Astrocyte of the spinal cord (primary cell): Measurements from ENCODE around the gene STPG4.
A peak's percentile ranks its signal among the peaks of the same experiment; 100 is the strongest.

ENCODE experiments used
- DNase-seq: peaks from one replicate; pipeline ENCODE4 v3.0.0; 2011; ENCODE audit warnings: low read depth, low spot score
- H3K4me3 ChIP-seq: 2 replicates; pipeline ENCODE4 v1.5.1; 2011; ENCODE audit warnings: low read depth, mild to moderate bottlenecking, low read length, moderate library complexity
- CTCF ChIP-seq: IDR thresholded peaks from 2 replicates; pipeline ENCODE4 v1.5.1; 2012; ENCODE audit warnings: low read depth, mild to moderate bottlenecking, low read length, inconsistent platforms
- in situ Hi-C: cut with HindIII; loops from 2 replicates; pipeline ENCODE4 v1.10.0; 2017; ENCODE audit warnings: low sequenced_read_pairs

Gene STPG4

GRCh38 chr2:47050762-47051161, 104.3 kb downstream of the STPG4 start:
- no peak for TF ChIP-seq CTCF
- in situ Hi-C loops, result no loop called here
- no peak overlapping the region for H3K4me3 ChIP-seq
- DNase-seq, result no peak

GRCh38 chr2:47050021-47050760, 104.9 kb downstream of the STPG4 start:
- no peak overlapping the region for H3K4me3 ChIP-seq
- no peak for TF ChIP-seq CTCF
- no peak for DNase-seq
- in situ Hi-C loops, result no loop called here

GRCh38 chr2:47049502-47049901, 105.6 kb downstream of the STPG4 start:
- no peak for DNase-seq
- H3K4me3 ChIP-seq, result no peak overlapping the region
- in situ Hi-C loops, result no loop called here

GRCh38 chr2:47048801-47049480, 106.2 kb downstream of the STPG4 start:
- in situ Hi-C loops, result no loop called here
- DNase-seq, result no peak
- H3K4me3 ChIP-seq, result no peak overlapping the region
- TF ChIP-seq CTCF, result no peak

More at GRCh38 chr2:47049502-47049901, 105.6 kb downstream of the STPG4 start:
- TF ChIP-seq CTCF, result no peak

- in situ Hi-C loops, result no loop called here
- peak; percentile 22 for DNase-seq
- no peak overlapping the region for H3K4me3 ChIP-seq
- no peak for TF ChIP-seq CTCF
These were observed 108.8 kb downstream of the STPG4 start for GRCh38 chr2:47046271-47046670.

- in situ Hi-C loops, result no loop called here
- no peak overlapping the region for H3K4me3 ChIP-seq
- no peak for TF ChIP-seq CTCF
- DNase-seq, result no peak
These were observed 111.2 kb downstream of the STPG4 start for GRCh38 chr2:47043891-47044239.
